Right lobe of liver (tissue), 6 donors: ENCODE data around the gene TSSK2. TPM values are rescaled to one million over a fixed set of nuclear protein-coding genes. Genes with fewer than 3 reads are reported as not detected.
A peak's percentile ranks its signal among the peaks of the same experiment; 100 is the strongest.

Source experiments
- ATAC-seq, 4 donors: fragments of 200-7000 bp; cut with Tn5 transposase; one replicate each; pipeline ENCODE4 v1.9.1; 2020; ENCODE audit warnings: mild to moderate bottlenecking in 4 of 4, moderate library complexity in 4 of 4
- DNase-seq, 3 donors: peaks; one replicate each; pipeline ENCODE4 v3.0.0-alpha.2; 2020
- H3K27ac ChIP-seq, 3 donors: fragments of 200-600 bp; one replicate each; pipeline ENCODE4 v1.8.0; 2022
- H3K27me3 ChIP-seq, 2 donors: fragments of 200-600 bp; one replicate each; pipeline ENCODE4 v1.8.0; 2022
- H3K36me3 ChIP-seq, 4 donors: fragments of 200-600 bp; sonication (generic) in 1 of 4; one replicate each; pipeline versions ENCODE4 v1.5.1 to v1.8.0; 2017 to 2022; ENCODE audit warnings: control low read depth in 1 of 4
- H3K4me1 ChIP-seq, 4 donors: fragments of 200-600 bp; sonication (generic) in 1 of 4; one replicate each; pipeline versions ENCODE4 v1.5.1 to v1.8.0; 2017 to 2022; ENCODE audit warnings: control low read depth in 1 of 4
- H3K4me3 ChIP-seq, 3 donors: fragments of 200-600 bp; one replicate each; pipeline ENCODE4 v1.8.0; 2022
- H3K9me3 ChIP-seq, 4 donors: fragments of 200-600 bp; sonication (generic) in 1 of 4; one replicate each; pipeline versions ENCODE4 v1.5.1 to v1.8.0; 2017 to 2022; ENCODE audit warnings: control low read depth in 1 of 4
- POLR2A ChIP-seq: fragments of 450-650 bp; IDR thresholded peaks from one replicate; pipeline ENCODE4 v1.6.1; 2017; ENCODE audit warnings: antibody characterized with exemption, mild to moderate bottlenecking
- WGBS: methylation state at CpG from one replicate; pipeline ENCODE4 v1.1.6; 2018; ENCODE audit warnings: low coverage, low lambda C conversion rate; ENCODE audit not compliant: insufficient coverage; ENCODE audit errors: missing lambda C conversion rate; 5-methylcytosine and 5-hydroxymethylcytosine counted together
- intact Hi-C, 2 donors: fragments of 100-400 bp; cut with DNase I; formaldehyde crosslinking; loops; one replicate each; pipeline versions ENCODE4 v1.11.2 to v1.14.1; 2022
- total RNA-seq, 6 experiments: library from RNA; depleted of rRNA in 2 of 6; stranded (reverse); fragments of >200 nt in 2 of 6; fragmentation: NEBNext Ultra II Directional in 3 of 6; extraction: Animal tissue kit (Norgen Biotek cat#: 25700) in 3 of 6; gene quantifications; one replicate each; pipeline versions ENCODE4 v1.1.0 to v1.2.4, GENCODE V29; 2016 to 2023
- TF ChIP-seq, protein P1 (sequence below), 4 donors: fragments of 200-600 bp in 3 of 4; fragments of 450-650 bp in 1 of 4; IDR thresholded peaks; one replicate each; pipeline versions ENCODE4 v1.5.1 to v1.8.0; 2016 to 2022; ENCODE audit warnings: antibody characterized with exemption in 4 of 4, mild to moderate bottlenecking in 2 of 4
- donor health status: DM: no; HTN: yes; CAD: no.
- donor health status: DM: no; HTN: no; CAD: no.
- donor health status: DM: no; HTN: no; CAD: no.
- donor health status: DM: no; HTN: yes; CAD: no.
- donor health status: DM: no; HTN: yes; CAD: no.

TSSK2 gene
- total RNA-seq, 6 experiments from 2014 or later: not detected

DNA sequence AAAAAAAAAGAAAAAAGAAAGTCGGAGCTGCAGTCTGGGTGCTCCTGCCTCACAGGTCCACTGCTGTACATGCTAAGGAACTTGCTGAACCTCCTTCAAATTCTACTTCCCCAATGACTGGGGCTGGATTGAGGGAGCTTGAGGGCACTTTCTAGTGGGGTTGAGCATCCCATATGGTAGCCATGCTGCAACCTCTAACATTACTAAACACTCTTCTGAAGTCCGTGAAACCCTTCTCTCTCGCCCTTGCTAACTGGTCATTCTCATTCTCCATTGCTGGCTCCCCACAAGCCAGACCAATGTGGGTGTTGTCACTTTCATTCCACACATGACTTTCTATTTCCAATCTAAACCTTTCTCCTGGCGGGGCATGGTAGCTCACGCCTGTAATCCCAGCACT, 12.1 kb downstream of the TSSK2 start:
- WGBS: 92% methylated on average over 4 of the region's 5 CpGs
- no peak for DNase-seq
- H3K36me3 ChIP-seq: peaks cover 0 to 37% (median 16%) of the 10 kb centered on the region in 4 donors
- no peaks in the 10 kb centered on the region for H3K27me3 ChIP-seq
- no peaks in the 10 kb centered on the region for H3K9me3 ChIP-seq
- no peak overlapping the region for H3K4me3 ChIP-seq
- no peak for ATAC-seq
- TF ChIP-seq, protein P1, sequence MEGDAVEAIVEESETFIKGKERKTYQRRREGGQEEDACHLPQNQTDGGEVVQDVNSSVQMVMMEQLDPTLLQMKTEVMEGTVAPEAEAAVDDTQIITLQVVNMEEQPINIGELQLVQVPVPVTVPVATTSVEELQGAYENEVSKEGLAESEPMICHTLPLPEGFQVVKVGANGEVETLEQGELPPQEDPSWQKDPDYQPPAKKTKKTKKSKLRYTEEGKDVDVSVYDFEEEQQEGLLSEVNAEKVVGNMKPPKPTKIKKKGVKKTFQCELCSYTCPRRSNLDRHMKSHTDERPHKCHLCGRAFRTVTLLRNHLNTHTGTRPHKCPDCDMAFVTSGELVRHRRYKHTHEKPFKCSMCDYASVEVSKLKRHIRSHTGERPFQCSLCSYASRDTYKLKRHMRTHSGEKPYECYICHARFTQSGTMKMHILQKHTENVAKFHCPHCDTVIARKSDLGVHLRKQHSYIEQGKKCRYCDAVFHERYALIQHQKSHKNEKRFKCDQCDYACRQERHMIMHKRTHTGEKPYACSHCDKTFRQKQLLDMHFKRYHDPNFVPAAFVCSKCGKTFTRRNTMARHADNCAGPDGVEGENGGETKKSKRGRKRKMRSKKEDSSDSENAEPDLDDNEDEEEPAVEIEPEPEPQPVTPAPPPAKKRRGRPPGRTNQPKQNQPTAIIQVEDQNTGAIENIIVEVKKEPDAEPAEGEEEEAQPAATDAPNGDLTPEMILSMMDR (IDR thresholded peaks at IDR 0.05): no peak
- TF ChIP-seq POLR2A: no peak
- H3K4me1 ChIP-seq: peaks cover 0 to 6% (median 3%) of the 10 kb centered on the region in 4 donors
- H3K27ac ChIP-seq: no peak overlapping the region
- intact Hi-C loops: no loop called here

DNA sequence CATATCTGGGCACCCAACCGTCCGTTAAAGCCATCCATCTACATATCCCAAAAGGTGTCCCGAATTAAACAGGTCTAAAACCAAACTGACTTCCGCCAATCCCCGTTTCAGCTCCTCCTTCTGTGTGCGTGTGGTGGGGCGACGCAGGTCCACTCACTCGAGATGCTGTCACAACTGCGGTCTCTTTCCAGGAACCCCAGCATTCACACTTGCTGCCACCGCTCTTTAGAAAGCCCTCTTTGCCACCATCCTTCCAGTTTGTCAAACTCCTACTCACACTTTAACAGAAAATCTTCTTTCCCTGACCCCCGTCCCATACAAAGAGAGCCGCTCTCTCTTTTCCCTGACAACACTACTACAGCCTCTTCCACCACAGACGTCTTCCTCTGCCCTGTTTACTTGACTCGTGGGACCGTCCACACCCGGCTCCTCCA, 12.9 kb downstream of the TSSK2 start:
- WGBS: 3% methylated on average over 14 of the region's 17 CpGs
- no peak for DNase-seq
- ATAC-seq: peak in 1 of 4 donors; percentile 3

DNA sequence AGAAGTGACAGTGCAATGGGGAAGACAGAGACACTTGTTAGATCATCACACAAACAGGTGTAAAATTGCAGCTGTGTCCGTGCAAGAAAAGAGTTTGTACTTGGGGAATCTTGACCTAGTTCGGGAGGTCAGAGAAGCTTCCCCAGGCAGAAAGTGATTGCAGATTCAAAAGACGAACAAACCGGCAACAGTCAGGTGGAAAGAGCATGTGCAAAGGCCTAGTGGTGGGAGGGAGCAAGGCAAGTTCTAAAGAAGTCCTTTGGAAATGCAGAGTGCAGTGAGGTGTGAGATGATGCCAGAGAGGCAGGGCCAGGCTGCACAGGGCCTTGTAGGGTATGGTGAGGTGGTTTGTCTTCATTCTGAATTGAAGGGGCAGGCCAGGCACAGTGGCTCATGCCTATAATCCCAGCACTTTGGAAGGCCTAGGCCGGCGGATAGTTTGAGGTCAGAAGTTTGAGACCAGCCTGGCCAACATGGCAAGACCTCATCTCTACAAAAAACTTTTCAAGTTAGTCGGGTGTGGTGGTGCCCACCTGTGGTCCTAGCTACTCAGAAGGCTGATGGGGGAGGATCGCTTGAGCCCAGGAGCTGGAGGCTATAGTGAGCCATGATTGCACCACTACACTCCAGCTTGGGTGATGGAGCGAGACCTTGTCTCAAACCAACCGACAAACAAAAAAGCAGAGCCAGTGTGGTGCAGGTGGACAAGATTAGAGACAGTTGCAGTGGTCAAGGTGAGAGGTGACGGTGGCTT, 15.3 kb downstream of the TSSK2 start:
- 49% methylated on average over 8 of the region's 11 CpGs for WGBS
- no peak overlapping the region for H3K4me3 ChIP-seq
- no peak for DNase-seq
- H3K27me3 ChIP-seq: peaks cover 0 to 19% of the 10 kb centered on the region in 2 donors
- no peak for TF ChIP-seq POLR2A
- TF ChIP-seq, protein P1 (IDR thresholded peaks at IDR 0.05): no peak
- H3K4me1 ChIP-seq: peaks cover 0 to 9% (median 3%) of the 10 kb centered on the region in 4 donors
- intact Hi-C loops: no loop called here
- ATAC-seq: no peak
- no peak overlapping the region for H3K27ac ChIP-seq
- peaks cover 0 to 9% (median 4%) of the 10 kb centered on the region in 4 donors for H3K36me3 ChIP-seq
- no peaks in the 10 kb centered on the region for H3K9me3 ChIP-seq

More for the DNA sequence above, 12.9 kb downstream of the TSSK2 start:
- Histone ChIP-seq H3K36me3 (peaks cover 0 to 32% (median 13%) of the 10 kb centered on the region in 4 donors), H3K27ac (peak overlapping the region; percentile 16 to 47 (median 20)), H3K27me3 (peaks cover 0 to 5% of the 10 kb centered on the region in 2 donors), H3K9me3 (no peaks in the 10 kb centered on the region), H3K4me3 (peak overlapping the region; percentile 66 to 90 (median 80)), H3K4me1 (peaks cover 0 to 6% (median 3%) of the 10 kb centered on the region in 4 donors)
- TF ChIP-seq, protein P1 (IDR thresholded peaks at IDR 0.05): no peak
- no peak for TF ChIP-seq POLR2A
- intact Hi-C loops: no loop called here

DNA sequence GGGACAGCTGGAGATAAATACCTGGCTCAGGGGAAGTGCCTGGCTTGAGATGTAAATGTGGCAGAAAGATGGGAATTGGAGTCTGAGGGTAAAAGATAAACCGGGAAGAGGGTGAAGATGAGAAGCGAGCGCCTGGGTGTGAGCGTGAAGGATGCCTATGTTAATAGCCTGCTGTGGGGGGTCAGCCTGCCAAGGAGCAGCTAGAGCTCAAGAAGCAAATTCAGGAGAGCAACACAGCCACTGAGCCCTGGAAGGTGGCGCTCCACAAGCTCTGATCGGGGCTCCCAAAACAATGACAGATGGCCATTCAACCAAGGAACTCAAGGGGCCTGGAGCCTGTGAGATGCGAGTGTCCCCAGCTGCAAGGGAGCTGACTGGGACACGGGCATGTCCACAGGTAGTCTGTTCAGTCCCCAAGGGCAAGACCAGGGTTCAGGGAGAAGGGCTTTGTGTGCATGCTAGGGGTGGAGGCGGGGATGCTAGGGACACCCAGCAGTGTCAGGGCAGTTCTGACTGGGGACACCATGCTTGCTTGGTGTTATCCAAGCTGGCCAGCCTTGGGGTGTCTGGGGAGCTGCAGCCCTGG, 16.2 kb downstream of the TSSK2 start:
- intact Hi-C loops: no loop called here
- Histone ChIP-seq H3K4me1 (peaks cover 0 to 9% (median 3%) of the 10 kb centered on the region in 4 donors), H3K27ac (no peak overlapping the region), H3K36me3 (peaks cover 0 to 3% (median 2%) of the 10 kb centered on the region in 4 donors), H3K9me3 (no peaks in the 10 kb centered on the region), H3K4me3 (no peak overlapping the region), H3K27me3 (peaks cover 0 to 19% of the 10 kb centered on the region in 2 donors)
- DNase-seq (no peak), ATAC-seq (no peak)
- TF ChIP-seq, protein P1 (IDR thresholded peaks at IDR 0.05): no peak
- no peak for TF ChIP-seq POLR2A
- WGBS: 33% methylated on average over 8 of the region's 9 CpGs
